GM23338 (cell line): Measurements from ENCODE around the gene ATG2B. TPM values are rescaled to one million over a fixed set of nuclear protein-coding genes. Genes with fewer than 3 reads are reported as not detected.

Experiments used
- ATAC-seq: fragments of 200-7000 bp; cut with Tn5 transposase; 3 replicates; pipeline ENCODE4 v1.9.1; 2020
- DNase-seq: peaks from one replicate; pipeline ENCODE4 v3.0.0-alpha.2; 2015; ENCODE audit warnings: low spot score
- H2AFZ ChIP-seq: fragments of 200-600 bp; sonication (generic); 2 replicates; pipeline ENCODE4 v1.8.0; 2016; ENCODE audit warnings: antibody characterized with exemption, mild to moderate bottlenecking, moderate library complexity
- H3F3A ChIP-seq: fragments of 200-600 bp; sonication (generic); replicated peaks from 2 replicates; pipeline ENCODE4 v1.8.0; 2017; ENCODE audit warnings: antibody characterized with exemption, mixed run types, low read depth
- H3K27ac ChIP-seq: fragments of 200-600 bp; sonication (generic); 2 replicates; pipeline ENCODE4 v1.6.1; 2016; ENCODE audit warnings: low read depth
- H3K27me3 ChIP-seq: fragments of 200-600 bp; sonication (generic); 2 replicates; pipeline ENCODE4 v1.8.0; 2016; ENCODE audit warnings: mild to moderate bottlenecking, mixed run types, moderate library complexity; ENCODE audit not compliant: insufficient read depth
- H3K36me3 ChIP-seq: fragments of 200-600 bp; sonication (generic); 2 replicates; pipeline ENCODE4 v1.8.0; 2016; ENCODE audit warnings: mild to moderate bottlenecking; ENCODE audit not compliant: insufficient read depth
- H3K4me1 ChIP-seq: fragments of 200-600 bp; sonication (generic); 2 replicates; pipeline ENCODE4 v1.8.0; 2016; ENCODE audit warnings: mild to moderate bottlenecking, moderate library complexity; ENCODE audit not compliant: insufficient read depth
- H3K4me2 ChIP-seq: fragments of 200-600 bp; sonication (generic); 2 replicates; pipeline ENCODE4 v1.7.1; 2017; ENCODE audit warnings: mixed run types
- H3K4me3 ChIP-seq: fragments of 200-600 bp; sonication (generic); 2 replicates; pipeline ENCODE4 v1.6.1; 2016; ENCODE audit warnings: mixed run types
- H3K79me2 ChIP-seq: fragments of 200-600 bp; sonication (generic); replicated peaks from 2 replicates; pipeline ENCODE4 v1.8.0; 2017; ENCODE audit warnings: mild to moderate bottlenecking; ENCODE audit not compliant: insufficient read depth
- H3K9me2 ChIP-seq: fragments of 200-600 bp; sonication (generic); 2 replicates; pipeline ENCODE4 v1.8.0; 2017; ENCODE audit not compliant: insufficient read depth
- H4K20me1 ChIP-seq: fragments of 200-600 bp; sonication (generic); replicated peaks from 2 replicates; pipeline ENCODE4 v1.8.0; 2017; ENCODE audit warnings: mild to moderate bottlenecking; ENCODE audit not compliant: insufficient read depth
- H3K27ac Mint-ChIP-seq: 2 replicates; pipeline ENCODE4 v1.8.0; 2020; ENCODE audit warnings: inconsistent platforms, mild to moderate bottlenecking, moderate library complexity, mixed read lengths
- H3K27me3 Mint-ChIP-seq: 3 replicates; pipeline ENCODE4 v1.8.0; 2022; ENCODE audit warnings: low read depth, mild to moderate bottlenecking, moderate library complexity, mixed read lengths, inconsistent platforms; ENCODE audit not compliant: insufficient read depth, poor library complexity
- H3K36me3 Mint-ChIP-seq: 3 replicates; pipeline ENCODE4 v1.8.0; 2021; ENCODE audit warnings: low read depth, mild to moderate bottlenecking, inconsistent platforms, moderate library complexity, mixed read lengths
- H3K4me1 Mint-ChIP-seq: 3 replicates; pipeline ENCODE4 v1.8.0; 2020; ENCODE audit warnings: mild to moderate bottlenecking, inconsistent platforms, mixed read lengths
- H3K4me3 Mint-ChIP-seq: 3 replicates; pipeline ENCODE4 v1.8.0; 2021; ENCODE audit warnings: moderate library complexity, mild to moderate bottlenecking, inconsistent platforms, mixed read lengths
- H3K9me3 Mint-ChIP-seq: 3 replicates; pipeline ENCODE4 v1.8.0; 2020; ENCODE audit warnings: moderate library complexity, mild to moderate bottlenecking, inconsistent platforms, mixed read lengths
- CREB1 ChIP-seq: fragments of 250-450 bp; sonication (Bioruptor Pico); IDR thresholded peaks from 2 replicates; pipeline ENCODE4 v1.5.0; 2020; ENCODE audit warnings: low read depth, mild to moderate bottlenecking, moderate library complexity
- ETS1 ChIP-seq: IDR thresholded peaks from 2 replicates; pipeline ENCODE4 v1.6.1; 2016; ENCODE audit warnings: antibody characterized with exemption
- EZH2 ChIP-seq: fragments of 200-600 bp; sonication (generic); IDR thresholded peaks from one replicate; pipeline ENCODE4 v1.8.0; 2017; ENCODE audit warnings: antibody characterized with exemption, mild to moderate bottlenecking, low read depth; ENCODE audit not compliant: unreplicated experiment
- EZH2phosphoT487 ChIP-seq: fragments of 200-600 bp; sonication (generic); IDR thresholded peaks from one replicate; pipeline ENCODE4 v1.8.1; 2018; ENCODE audit warnings: antibody characterized with exemption; ENCODE audit not compliant: unreplicated experiment
- JUNB ChIP-seq: IDR thresholded peaks from one replicate; pipeline ENCODE4 v1.6.1; 2016; ENCODE audit warnings: antibody characterized with exemption; ENCODE audit not compliant: unreplicated experiment
- NANOG ChIP-seq: IDR thresholded peaks from 2 replicates; pipeline ENCODE4 v1.6.1; 2016; ENCODE audit warnings: antibody characterized with exemption, borderline replicate concordance
- REST ChIP-seq: IDR thresholded peaks from one replicate; pipeline ENCODE4 v1.6.1; 2018; ENCODE audit warnings: antibody characterized with exemption; ENCODE audit not compliant: unreplicated experiment
- STAT1 ChIP-seq: IDR thresholded peaks from one replicate; pipeline ENCODE4 v1.6.1; 2016; ENCODE audit warnings: antibody characterized with exemption; ENCODE audit not compliant: unreplicated experiment
- ZNF114 ChIP-seq: fragments of 250-450 bp; sonication (Bioruptor Pico); IDR thresholded peaks from 2 replicates; pipeline ENCODE4 v1.5.0; 2020; ENCODE audit warnings: mild to moderate bottlenecking, moderate library complexity
- ZNF462 ChIP-seq: fragments of 250-450 bp; sonication (Bioruptor Pico); IDR thresholded peaks from 2 replicates; pipeline ENCODE4 v1.5.0; 2020; ENCODE audit warnings: mild to moderate bottlenecking, moderate library complexity
- polyA plus RNA-seq: library from polyadenylated mRNA; unstranded; fragments of >200 nt; fragmentation: Nextera tagmentation; extraction: Ambion mirVana; gene quantifications from 2 replicates; pipeline ENCODE4 v1.2.1, GENCODE V29; 2016
- total RNA-seq: library from RNA; depleted of rRNA; stranded (reverse); fragments of >200 nt; shearing (Covaris generic); gene quantifications from 2 replicates; pipeline ENCODE4 v1.2.3, GENCODE V29; 2014

The ATG2B gene
- total and polyA plus RNA-seq, 2 experiments from 2014 or later: 3.8 to 15.4 TPM

GRCh38 chr14:96250485-96250884 lies 112.7 kb downstream of the ATG2B start (continued):
- no peak for TF ChIP-seq REST

- no peaks in the 10 kb centered on the region for H3K79me2 ChIP-seq
- Mint-ChIP-seq H3K9me3 (peaks cover 6% of the 10 kb centered on the region; the same call in 2 of the 3 replicates), H3K27ac (no peak overlapping the region), H3K36me3 (no peaks in the 10 kb centered on the region; the same call in 1 of the 3 replicates), H3K4me3 (no peak overlapping the region), H3K27me3 (peaks cover 12% of the 10 kb centered on the region), H3K4me1 (peaks cover 21% of the 10 kb centered on the region)
- peaks cover 8% of the 10 kb centered on the region; the same call in 1 of the 2 replicates for H3K9me2 ChIP-seq
- no peak overlapping the region for H3K4me2 ChIP-seq
- no peaks in the 10 kb centered on the region for H3K36me3 ChIP-seq
- H4K20me1 ChIP-seq: no peaks in the 10 kb centered on the region
- TF ChIP-seq EZH2: no peak
- H3F3A ChIP-seq: no peaks in the 10 kb centered on the region
- no peaks in the 10 kb centered on the region for H3K4me1 ChIP-seq
- H3K27me3 ChIP-seq: no peaks in the 10 kb centered on the region
- no peak overlapping the region for H3K27ac ChIP-seq
- no peak for DNase-seq
- no peak overlapping the region for H3K4me3 ChIP-seq
- H2AFZ ChIP-seq: no peak overlapping the region
- ATAC-seq: no peak
These were observed 114.1 kb downstream of the ATG2B start for GRCh38 chr14:96249029-96249428.

- Histone ChIP-seq H3K27me3 (peaks cover 7% of the 10 kb centered on the region), H3K4me1 (no peaks in the 10 kb centered on the region), H3F3A (no peaks in the 10 kb centered on the region), H3K27ac (no peak overlapping the region), H3K4me2 (no peak overlapping the region), H3K9me2 (peaks cover 5% of the 10 kb centered on the region; the same call in 1 of the 2 replicates), H3K4me3 (no peak overlapping the region), H3K79me2 (no peaks in the 10 kb centered on the region), H3K36me3 (no peaks in the 10 kb centered on the region), H4K20me1 (no peaks in the 10 kb centered on the region), H2AFZ (no peak overlapping the region)
- H3K4me3 Mint-ChIP-seq: no peak overlapping the region
- peaks cover 14% of the 10 kb centered on the region for H3K4me1 Mint-ChIP-seq
- no peak overlapping the region for H3K27ac Mint-ChIP-seq
- no peak for ATAC-seq
- H3K27me3 Mint-ChIP-seq: peaks cover 9% of the 10 kb centered on the region
- no peaks in the 10 kb centered on the region; the same call in 1 of the 3 replicates for H3K36me3 Mint-ChIP-seq
- DNase-seq: no peak
- H3K9me3 Mint-ChIP-seq: peaks cover 22% of the 10 kb centered on the region
- TF ChIP-seq EZH2: no peak
- no peak for TF ChIP-seq STAT1
- no peak for TF ChIP-seq ETS1
- TF ChIP-seq ZNF462: no peak
- no peak for TF ChIP-seq JUNB
- no peak for TF ChIP-seq NANOG
- TF ChIP-seq EZH2phosphoT487: no peak
- TF ChIP-seq CREB1 (CRISPR knock-in tag): no peak
- no peak for TF ChIP-seq ZNF114
These were observed 116.1 kb downstream of the ATG2B start for GRCh38 chr14:96247031-96247430.
